ENCODE results near the gene MTPN.

MTPN gene

DNA sequence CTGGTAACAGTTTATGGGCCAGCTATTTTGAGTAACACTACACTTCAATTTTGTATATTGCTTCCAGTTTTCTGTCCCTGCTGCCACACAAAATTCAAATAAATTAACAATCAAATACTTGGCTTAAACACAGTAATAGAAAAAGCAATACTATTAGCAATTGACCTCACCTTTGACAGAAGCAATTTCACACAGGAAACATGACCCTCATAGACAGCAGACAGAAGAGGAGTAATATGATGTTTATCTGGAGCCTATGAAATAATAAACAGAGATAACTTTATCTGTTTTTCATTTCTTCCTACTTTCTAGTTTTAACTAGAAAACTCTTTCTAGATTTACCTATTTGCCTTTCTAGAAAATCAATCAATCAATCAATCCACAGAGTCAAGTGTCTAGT, 26.7 kb downstream of the MTPN start:
- Histone ChIP-seq H3K9ac (ENCODE audit: low read length) (no peak overlapping the region), H3K4me2 (ENCODE audit: low read length) (no peak overlapping the region), H3K9me3 (ENCODE audit: insufficient read depth, low read length) (no peaks in the 10 kb centered on the region), H3K36me3 (replicated peaks; ENCODE audit: low read depth, low read length) (peaks cover 55% of the 10 kb centered on the region), H3K4me1 (ENCODE audit: low read length) (no peaks in the 10 kb centered on the region), H2AFZ (ENCODE audit: low read depth, low read length) (no peak overlapping the region), H4K20me1 (ENCODE audit: insufficient read depth, low read length) (peaks cover 92% of the 10 kb centered on the region), H3K27me3 (ENCODE audit: low read depth, low read length) (no peaks in the 10 kb centered on the region), H3K4me3 (ENCODE audit: low read length) (no peak overlapping the region), H3K27ac (ENCODE audit: low read length) (no peak overlapping the region), H3K79me2 (ENCODE audit: low read length) (peaks cover 62% of the 10 kb centered on the region)
- TF ChIP-seq, protein P1, sequence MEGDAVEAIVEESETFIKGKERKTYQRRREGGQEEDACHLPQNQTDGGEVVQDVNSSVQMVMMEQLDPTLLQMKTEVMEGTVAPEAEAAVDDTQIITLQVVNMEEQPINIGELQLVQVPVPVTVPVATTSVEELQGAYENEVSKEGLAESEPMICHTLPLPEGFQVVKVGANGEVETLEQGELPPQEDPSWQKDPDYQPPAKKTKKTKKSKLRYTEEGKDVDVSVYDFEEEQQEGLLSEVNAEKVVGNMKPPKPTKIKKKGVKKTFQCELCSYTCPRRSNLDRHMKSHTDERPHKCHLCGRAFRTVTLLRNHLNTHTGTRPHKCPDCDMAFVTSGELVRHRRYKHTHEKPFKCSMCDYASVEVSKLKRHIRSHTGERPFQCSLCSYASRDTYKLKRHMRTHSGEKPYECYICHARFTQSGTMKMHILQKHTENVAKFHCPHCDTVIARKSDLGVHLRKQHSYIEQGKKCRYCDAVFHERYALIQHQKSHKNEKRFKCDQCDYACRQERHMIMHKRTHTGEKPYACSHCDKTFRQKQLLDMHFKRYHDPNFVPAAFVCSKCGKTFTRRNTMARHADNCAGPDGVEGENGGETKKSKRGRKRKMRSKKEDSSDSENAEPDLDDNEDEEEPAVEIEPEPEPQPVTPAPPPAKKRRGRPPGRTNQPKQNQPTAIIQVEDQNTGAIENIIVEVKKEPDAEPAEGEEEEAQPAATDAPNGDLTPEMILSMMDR (IDR thresholded peaks at IDR 0.05; ENCODE audit: low read depth, low read length): no peak
- TF ChIP-seq EZH2phosphoT487 (IDR thresholded peaks at IDR 0.05; ENCODE audit: low read depth): no peak

GRCh38 chr7:135946289-135947055, 30.7 kb downstream of the MTPN start:
- Histone ChIP-seq H3K27ac (ENCODE audit: low read length) (no peak overlapping the region), H3K4me3 (ENCODE audit: low read length) (no peak overlapping the region), H3K4me2 (ENCODE audit: low read length) (no peak overlapping the region), H3K9ac (ENCODE audit: low read length) (no peak overlapping the region), H3K27me3 (ENCODE audit: low read depth, low read length) (no peaks in the 10 kb centered on the region), H2AFZ (ENCODE audit: low read depth, low read length) (no peak overlapping the region), H4K20me1 (ENCODE audit: insufficient read depth, low read length) (peaks cover 84% of the 10 kb centered on the region), H3K79me2 (ENCODE audit: low read length) (peaks cover 44% of the 10 kb centered on the region), H3K9me3 (ENCODE audit: insufficient read depth, low read length) (no peaks in the 10 kb centered on the region), H3K36me3 (replicated peaks; ENCODE audit: low read depth, low read length) (peaks cover 41% of the 10 kb centered on the region), H3K4me1 (ENCODE audit: low read length) (peaks cover 22% of the 10 kb centered on the region)
- TF ChIP-seq, protein P1 (IDR thresholded peaks at IDR 0.05; ENCODE audit: low read depth, low read length): no peak
- no peak for TF ChIP-seq EZH2phosphoT487 (IDR thresholded peaks at IDR 0.05; ENCODE audit: low read depth)

- no peaks in the 10 kb centered on the region for H3K9me3 ChIP-seq (ENCODE audit: insufficient read depth, low read length)
- peaks cover 84% of the 10 kb centered on the region for H4K20me1 ChIP-seq (ENCODE audit: insufficient read depth, low read length)
- H3K4me3 ChIP-seq (ENCODE audit: low read length): no peak overlapping the region
- peaks cover 31% of the 10 kb centered on the region for H3K36me3 ChIP-seq (replicated peaks; ENCODE audit: low read depth, low read length)
- H3K79me2 ChIP-seq (ENCODE audit: low read length): peaks cover 58% of the 10 kb centered on the region
- H2AFZ ChIP-seq (ENCODE audit: low read depth, low read length): no peak overlapping the region
- peaks cover 23% of the 10 kb centered on the region for H3K4me1 ChIP-seq (ENCODE audit: low read length)
- no peak overlapping the region for H3K27ac ChIP-seq (ENCODE audit: low read length)
- no peaks in the 10 kb centered on the region for H3K27me3 ChIP-seq (ENCODE audit: low read depth, low read length)
- no peak for TF ChIP-seq EZH2phosphoT487 (IDR thresholded peaks at IDR 0.05; ENCODE audit: low read depth)
- TF ChIP-seq, protein P1 (IDR thresholded peaks at IDR 0.05; ENCODE audit: low read depth, low read length): no peak
- no peak overlapping the region for H3K9ac ChIP-seq (ENCODE audit: low read length)
- H3K4me2 ChIP-seq (ENCODE audit: low read length): no peak overlapping the region
Observed at GRCh38 chr7:135944753-135945152, 32.4 kb downstream of the MTPN start.

DNA sequence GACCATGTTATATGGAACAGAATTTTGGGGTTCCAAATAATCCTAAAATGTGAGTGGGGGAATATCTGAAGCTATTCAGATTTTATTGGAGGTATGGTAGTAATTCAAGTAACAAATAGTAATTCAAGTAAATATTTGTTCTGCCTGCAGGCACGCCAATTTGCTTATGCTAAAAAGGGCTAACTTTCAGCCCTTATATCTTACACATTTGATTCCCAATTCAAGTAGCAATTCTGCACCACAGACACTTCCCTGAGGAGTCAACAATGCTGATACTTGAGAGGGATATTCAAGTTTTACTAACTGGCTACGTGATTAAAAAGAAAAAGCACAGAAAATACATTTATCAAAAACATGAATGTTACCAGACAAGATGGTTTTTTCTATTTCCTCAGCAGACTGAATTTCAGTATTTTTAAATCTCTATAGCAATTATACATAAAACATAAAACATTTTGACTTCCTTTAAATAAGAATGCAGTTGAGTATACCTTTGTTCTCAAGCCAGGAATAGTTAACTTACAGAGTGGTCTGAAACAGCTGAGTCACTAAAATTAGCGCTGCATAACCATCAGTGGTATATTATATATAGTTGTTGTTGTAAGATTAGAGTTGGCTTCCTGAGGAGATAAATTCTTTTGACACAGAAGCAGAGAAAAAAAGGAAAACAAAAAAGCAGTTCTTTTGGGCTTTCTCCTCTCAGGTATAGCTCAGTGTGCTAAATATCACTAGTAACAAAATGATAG, 33.9 kb downstream of the MTPN start:
- Histone ChIP-seq H3K9me3 (ENCODE audit: insufficient read depth, low read length) (no peaks in the 10 kb centered on the region), H3K9ac (ENCODE audit: low read length) (no peak overlapping the region), H4K20me1 (ENCODE audit: insufficient read depth, low read length) (peaks cover 82% of the 10 kb centered on the region), H3K4me2 (ENCODE audit: low read length) (peak overlapping the region; percentile 48), H3K4me1 (ENCODE audit: low read length) (peaks cover 23% of the 10 kb centered on the region), H3K27ac (ENCODE audit: low read length) (peak overlapping the region; percentile 48), H3K4me3 (ENCODE audit: low read length) (no peak overlapping the region), H3K36me3 (replicated peaks; ENCODE audit: low read depth, low read length) (peaks cover 27% of the 10 kb centered on the region), H2AFZ (ENCODE audit: low read depth, low read length) (no peak overlapping the region), H3K27me3 (ENCODE audit: low read depth, low read length) (no peaks in the 10 kb centered on the region), H3K79me2 (ENCODE audit: low read length) (peaks cover 69% of the 10 kb centered on the region)
- TF ChIP-seq, protein P1 (IDR thresholded peaks at IDR 0.05; ENCODE audit: low read depth, low read length): no peak
- TF ChIP-seq EZH2phosphoT487 (IDR thresholded peaks at IDR 0.05; ENCODE audit: low read depth): no peak

Measured in OCI-LY3 (cell line).